HG03575 (cell line): ENCODE data around the gene MRPS33.
"Not testable (repeated sequence)": the region's sequence is repeated elsewhere in the genome, so short reads cannot be mapped to it uniquely, and the experiment has no call there.

Experiments used
- ATAC-seq: cut with Tn5 transposase; IDR thresholded peaks from one replicate; pipeline ENCODE4 v1.9.1; 2021; ENCODE audit not compliant: unreplicated experiment, insufficient number of reproducible peaks, low FRiP score; ENCODE audit errors: extremely low read depth

The MRPS33 gene

GRCh38 chr7:140966561-140967233 is 48.1 kb downstream of the MRPS33 start:
- no peak for ATAC-seq

GRCh38 chr7:140961117-140961516 is 53.6 kb downstream of the MRPS33 start:
- ATAC-seq: no peak

GRCh38 chr7:140956997-140957396 is 57.8 kb downstream of the MRPS33 start:
- ATAC-seq: not testable (repeated sequence)
